Activated CD4-positive, alpha-beta T cell treated with anti-CD3 and anti-CD28 coated beads, Interleukin-2, amount 10 ng/mL, durations not matched to agents 24 days and 14 days (primary cell): ENCODE measurements around the gene PLPP2. TPM values are rescaled to one million over a fixed set of nuclear protein-coding genes. Genes with fewer than 3 reads are reported as not detected.

ENCODE experiments used
- DNase-seq: peaks from one replicate; pipeline ENCODE4 v3.0.0; 2022
- H3K27ac Mint-ChIP-seq: one replicate; pipeline ENCODE4 v1.8.0; 2022; ENCODE audit warnings: mild to moderate bottlenecking, mixed read lengths
- H3K27me3 Mint-ChIP-seq: one replicate; pipeline ENCODE4 v1.8.0; 2022; ENCODE audit warnings: mixed read lengths
- H3K36me3 Mint-ChIP-seq: one replicate; pipeline ENCODE4 v1.8.0; 2022; ENCODE audit warnings: low read depth, mild to moderate bottlenecking, mixed read lengths
- H3K4me1 Mint-ChIP-seq: one replicate; pipeline ENCODE4 v1.8.0; 2021; ENCODE audit warnings: mixed read lengths
- H3K4me3 Mint-ChIP-seq: one replicate; pipeline ENCODE4 v1.8.0; 2022; ENCODE audit warnings: mild to moderate bottlenecking, moderate library complexity, mixed read lengths
- H3K9me3 Mint-ChIP-seq: one replicate; pipeline ENCODE4 v1.8.0; 2021; ENCODE audit warnings: mixed read lengths
- intact Hi-C: fragments of 100-400 bp; cut with micrococcal nuclease; formaldehyde crosslinking; loops from one replicate; pipeline ENCODE4 v1.15.1; 2023
- total RNA-seq: library from RNA; stranded (reverse); gene quantifications from 2 replicates; pipeline ENCODE4 v1.2.3, GENCODE V29; 2022

PLPP2 gene
- total RNA-seq, 1 donor from 2014 or later: 0.07 TPM

GRCh38 chr19:325937-326565, 34.8 kb upstream of the PLPP2 start:
- Mint-ChIP-seq H3K4me3 (no peak overlapping the region), H3K4me1 (no peaks in the 10 kb centered on the region), H3K36me3 (peaks cover 56% of the 10 kb centered on the region), H3K27ac (no peak overlapping the region), H3K9me3 (peaks cover 11% of the 10 kb centered on the region), H3K27me3 (no peaks in the 10 kb centered on the region)
- intact Hi-C loops: no loop called here
- DNase-seq: no peak

DNA sequence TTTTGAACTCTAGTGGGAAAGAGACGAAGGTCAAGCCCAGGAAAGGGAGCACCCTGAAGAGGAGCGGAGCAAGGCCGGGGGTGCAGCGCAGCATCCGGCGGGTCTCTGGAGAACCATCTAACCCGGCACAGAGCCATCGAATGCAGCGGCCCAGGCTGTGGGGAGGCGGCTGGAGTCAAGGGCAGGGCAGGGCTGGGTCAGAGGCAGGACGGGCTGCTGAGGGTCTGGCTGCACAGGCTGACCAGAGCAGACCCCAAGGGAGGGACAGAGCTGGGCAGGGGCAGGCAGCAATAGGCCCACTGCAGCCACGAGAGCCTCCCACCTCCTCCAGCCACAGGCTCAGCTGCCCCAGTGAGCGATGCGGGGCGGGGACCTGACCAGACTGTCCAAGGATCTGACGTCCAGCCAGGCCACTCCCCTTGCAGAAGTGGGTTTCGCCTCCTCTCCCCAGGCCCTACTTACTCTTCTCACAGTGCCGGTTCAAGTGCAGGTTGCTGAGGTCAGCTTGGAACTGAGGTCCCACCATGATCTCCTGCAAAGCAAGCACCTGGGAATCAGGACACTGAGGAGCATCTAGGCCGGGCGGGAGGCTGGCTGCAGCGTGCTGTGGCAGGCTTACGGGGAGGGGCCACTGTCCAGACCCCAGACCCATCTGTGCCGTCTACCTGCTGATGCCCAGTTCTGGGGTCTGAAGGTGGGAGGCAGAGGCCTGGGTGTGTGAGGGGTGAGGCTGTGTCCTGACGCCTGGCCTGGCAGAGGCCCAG, 34.2 kb upstream of the PLPP2 start:
- Mint-ChIP-seq H3K27ac (no peak overlapping the region), H3K4me1 (no peaks in the 10 kb centered on the region), H3K4me3 (no peak overlapping the region), H3K9me3 (peaks cover 11% of the 10 kb centered on the region), H3K36me3 (peaks cover 55% of the 10 kb centered on the region), H3K27me3 (no peaks in the 10 kb centered on the region)
- intact Hi-C loops: no loop called here
- no peak for DNase-seq

- Mint-ChIP-seq H3K9me3 (peaks cover 11% of the 10 kb centered on the region), H3K36me3 (peaks cover 52% of the 10 kb centered on the region), H3K27ac (no peak overlapping the region), H3K4me3 (no peak overlapping the region), H3K27me3 (no peaks in the 10 kb centered on the region), H3K4me1 (no peaks in the 10 kb centered on the region)
- DNase-seq: no peak
- intact Hi-C loops: no loop called here
Measured at GRCh38 chr19:324716-325115, 33.5 kb upstream of the PLPP2 start.

- DNase-seq: no peak
- intact Hi-C loops: no loop called here
- no peaks in the 10 kb centered on the region for H3K9me3 Mint-ChIP-seq
- H3K4me3 Mint-ChIP-seq: no peak overlapping the region
- peaks cover 44% of the 10 kb centered on the region for H3K36me3 Mint-ChIP-seq
- no peaks in the 10 kb centered on the region for H3K4me1 Mint-ChIP-seq
- H3K27me3 Mint-ChIP-seq: no peaks in the 10 kb centered on the region
- H3K27ac Mint-ChIP-seq: no peak overlapping the region
Measured at GRCh38 chr19:322616-323015, 31.4 kb upstream of the PLPP2 start.

DNA sequence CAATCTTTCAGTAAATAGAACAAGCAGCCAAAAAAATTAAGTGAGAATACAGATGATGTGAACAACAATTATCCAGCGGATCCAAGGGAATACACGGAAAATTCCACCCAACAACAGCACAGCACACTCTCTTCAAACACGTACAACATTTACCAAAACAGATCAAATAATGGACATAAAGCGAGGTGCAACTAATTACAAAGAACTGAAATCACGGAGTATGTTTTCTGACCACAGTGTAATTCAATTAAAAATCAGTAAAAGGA, 27.2 kb upstream of the PLPP2 start:
- H3K27me3 Mint-ChIP-seq: no peaks in the 10 kb centered on the region
- DNase-seq: no peak
- H3K36me3 Mint-ChIP-seq: peaks cover 43% of the 10 kb centered on the region
- no peaks in the 10 kb centered on the region for H3K4me1 Mint-ChIP-seq
- H3K4me3 Mint-ChIP-seq: no peak overlapping the region
- intact Hi-C loops: no loop called here
- H3K27ac Mint-ChIP-seq: no peak overlapping the region
- no peaks in the 10 kb centered on the region for H3K9me3 Mint-ChIP-seq

GRCh38 chr19:317710-318508, 26.7 kb upstream of the PLPP2 start:
- Mint-ChIP-seq H3K36me3 (peaks cover 44% of the 10 kb centered on the region), H3K4me1 (no peaks in the 10 kb centered on the region), H3K9me3 (no peaks in the 10 kb centered on the region), H3K27me3 (no peaks in the 10 kb centered on the region), H3K27ac (no peak overlapping the region), H3K4me3 (no peak overlapping the region)
- intact Hi-C loops: no loop called here
- no peak for DNase-seq

DNA sequence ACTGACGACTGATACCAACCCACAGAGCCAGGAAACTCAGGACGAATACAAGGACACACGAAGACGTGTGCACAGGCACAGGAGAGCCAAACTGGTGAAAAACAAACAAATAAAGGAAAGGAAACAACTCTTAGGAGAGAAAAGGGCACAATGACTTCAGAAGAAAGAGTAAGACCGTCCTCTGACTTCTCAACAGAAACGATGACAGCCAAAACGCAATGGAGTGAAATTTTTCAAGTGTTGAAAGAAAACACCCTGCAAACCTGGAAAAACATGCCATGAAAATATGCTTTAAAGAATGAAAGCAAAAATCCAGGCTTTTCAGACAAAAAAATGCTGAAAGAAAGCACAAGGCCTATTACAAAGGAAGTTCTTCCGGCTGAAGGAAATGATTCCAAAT, 24.6 kb upstream of the PLPP2 start:
- H3K4me1 Mint-ChIP-seq: no peaks in the 10 kb centered on the region
- H3K9me3 Mint-ChIP-seq: no peaks in the 10 kb centered on the region
- no peak for DNase-seq
- intact Hi-C loops: no loop called here
- H3K27ac Mint-ChIP-seq: no peak overlapping the region
- H3K4me3 Mint-ChIP-seq: no peak overlapping the region
- H3K27me3 Mint-ChIP-seq: no peaks in the 10 kb centered on the region
- H3K36me3 Mint-ChIP-seq: peaks cover 42% of the 10 kb centered on the region

DNA sequence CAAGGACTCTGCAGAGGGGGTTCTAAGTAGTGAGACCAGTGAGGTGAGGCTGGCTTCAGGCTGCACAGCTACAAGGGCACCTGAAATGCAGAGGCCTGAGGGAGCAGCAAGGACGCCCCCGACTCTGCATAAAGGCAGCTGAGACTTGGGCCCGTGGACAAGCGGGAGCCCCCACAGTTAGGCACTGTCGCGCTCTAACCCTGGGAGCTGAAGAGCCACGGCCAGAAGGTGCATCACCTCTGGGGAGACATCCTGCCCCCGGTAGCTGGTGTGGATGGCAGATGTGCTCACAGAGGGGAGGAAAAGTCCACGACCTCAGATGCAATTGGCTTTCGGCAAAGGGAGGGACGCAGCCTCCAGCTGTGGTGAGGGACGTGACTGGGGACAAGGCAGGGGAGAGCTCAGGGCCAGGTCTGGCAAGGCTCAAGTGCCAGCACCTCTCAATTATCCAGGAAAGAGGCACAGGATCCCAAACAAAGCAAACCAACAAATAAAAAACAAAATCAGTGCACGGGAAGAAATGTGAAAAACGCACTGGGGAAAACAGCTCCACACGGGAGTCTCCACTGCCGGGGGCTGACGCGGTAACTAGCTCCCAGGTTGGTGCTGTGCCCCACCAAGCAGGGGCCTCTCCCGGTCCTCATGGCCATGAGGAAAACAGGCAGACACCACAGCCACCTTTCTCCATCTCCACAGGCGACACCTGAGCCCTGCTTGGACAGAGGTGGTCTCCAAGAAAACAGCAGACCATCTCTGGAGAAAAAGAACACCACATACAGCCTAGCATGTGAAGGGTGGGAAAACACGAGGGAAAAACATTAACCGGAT, 23.0 kb upstream of the PLPP2 start:
- Mint-ChIP-seq H3K36me3 (peaks cover 35% of the 10 kb centered on the region), H3K27me3 (no peaks in the 10 kb centered on the region)

DNA sequence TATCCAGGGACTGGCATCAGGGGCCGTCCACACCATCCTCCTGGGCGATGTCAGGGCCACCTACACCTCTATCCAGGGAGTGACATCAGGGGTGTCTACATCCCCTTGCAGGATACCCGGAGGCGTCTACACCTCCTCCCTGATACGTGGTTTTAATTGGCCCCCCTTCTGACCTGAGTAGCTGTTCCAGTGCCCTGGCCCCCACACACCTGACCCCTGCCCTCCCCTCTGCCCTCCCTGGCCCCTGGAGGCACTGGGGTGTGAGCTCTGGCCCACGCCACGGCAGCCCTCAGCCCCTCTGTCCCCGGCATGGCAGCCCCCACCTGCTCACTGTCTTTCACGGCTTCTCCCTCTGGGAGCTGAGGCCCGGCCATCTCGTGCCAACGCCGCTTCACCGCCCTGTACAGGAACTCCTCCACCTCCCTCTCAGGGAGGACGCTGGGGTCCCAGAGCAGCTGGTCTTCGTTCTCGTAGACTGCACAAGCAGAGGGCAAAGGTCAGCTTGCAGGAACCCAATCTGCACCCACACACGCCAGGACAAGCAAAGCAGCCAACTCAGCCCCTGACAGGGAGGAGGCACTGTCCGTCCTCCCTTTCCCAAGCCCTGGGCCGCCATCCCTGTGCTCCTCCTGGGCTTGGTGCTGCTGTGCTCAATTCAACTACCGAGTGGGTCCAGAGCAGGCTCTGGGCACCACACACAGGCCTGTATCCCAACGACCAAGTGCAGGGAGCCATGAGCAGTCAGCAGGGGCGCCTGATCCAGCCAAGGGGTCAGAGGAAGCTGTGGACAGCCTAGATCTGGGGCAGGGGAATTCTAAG, 22.2 kb upstream of the PLPP2 start:
- no peak for DNase-seq
- no peaks in the 10 kb centered on the region for H3K4me1 Mint-ChIP-seq
- H3K4me3 Mint-ChIP-seq: no peak overlapping the region
- peaks cover 31% of the 10 kb centered on the region for H3K36me3 Mint-ChIP-seq
- intact Hi-C loops: no loop called here
- no peaks in the 10 kb centered on the region for H3K27me3 Mint-ChIP-seq
- no peak overlapping the region for H3K27ac Mint-ChIP-seq
- no peaks in the 10 kb centered on the region for H3K9me3 Mint-ChIP-seq

More for the DNA sequence above, 23.0 kb upstream of the PLPP2 start:
- no peak overlapping the region for H3K27ac Mint-ChIP-seq
- intact Hi-C loops: no loop called here
- H3K9me3 Mint-ChIP-seq: no peaks in the 10 kb centered on the region
- H3K4me3 Mint-ChIP-seq: no peak overlapping the region
- DNase-seq: no peak
- H3K4me1 Mint-ChIP-seq: no peaks in the 10 kb centered on the region

- no peak overlapping the region for H3K4me3 Mint-ChIP-seq
- no peaks in the 10 kb centered on the region for H3K27me3 Mint-ChIP-seq
- no peaks in the 10 kb centered on the region for H3K9me3 Mint-ChIP-seq
- intact Hi-C loops: no loop called here
- no peak overlapping the region for H3K27ac Mint-ChIP-seq
- no peaks in the 10 kb centered on the region for H3K4me1 Mint-ChIP-seq
- peaks cover 25% of the 10 kb centered on the region for H3K36me3 Mint-ChIP-seq
- DNase-seq: no peak
Measured at GRCh38 chr19:311813-312261, 20.6 kb upstream of the PLPP2 start.

DNA sequence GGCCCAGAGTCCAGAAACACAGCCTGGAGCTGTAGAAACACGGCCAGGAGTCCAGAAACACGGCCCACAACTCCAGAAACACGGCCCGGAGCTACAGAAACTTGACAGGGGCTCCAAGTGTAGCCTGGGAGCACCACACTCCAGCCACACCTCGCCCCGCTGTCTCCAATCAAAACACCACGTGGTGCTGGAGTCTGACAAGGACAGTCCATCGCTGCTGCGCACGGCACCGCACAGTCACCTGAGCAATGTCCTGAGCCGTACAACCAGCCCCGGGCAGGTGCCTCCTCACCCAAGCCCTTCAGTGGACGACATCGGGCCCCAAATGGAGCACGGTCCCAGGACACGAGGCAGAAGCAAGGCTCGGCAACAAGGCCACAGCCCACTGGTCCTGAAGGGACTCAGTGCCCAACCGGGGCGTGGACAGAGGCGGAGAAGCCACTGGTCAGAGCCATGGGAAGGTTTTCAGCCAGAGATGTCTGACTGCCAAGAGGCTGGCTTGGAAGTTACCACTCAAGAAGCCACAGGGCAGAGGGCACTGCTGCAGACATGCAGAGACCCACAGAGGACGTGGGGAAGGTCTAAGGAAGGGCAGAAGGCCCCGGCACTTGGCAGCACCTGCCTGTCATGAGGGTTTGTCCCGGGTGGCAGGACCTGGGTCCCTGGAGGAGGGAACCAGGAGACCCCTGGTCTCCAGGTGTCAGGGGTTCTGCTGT, 19.7 kb upstream of the PLPP2 start:
- intact Hi-C loops: no loop called here
- H3K27me3 Mint-ChIP-seq: no peaks in the 10 kb centered on the region
- H3K4me3 Mint-ChIP-seq: no peak overlapping the region
- no peak overlapping the region for H3K27ac Mint-ChIP-seq
- no peak for DNase-seq
- H3K9me3 Mint-ChIP-seq: no peaks in the 10 kb centered on the region
- peaks cover 22% of the 10 kb centered on the region for H3K36me3 Mint-ChIP-seq
- no peaks in the 10 kb centered on the region for H3K4me1 Mint-ChIP-seq

GRCh38 chr19:310141-310651, 19.0 kb upstream of the PLPP2 start:
- H3K27ac Mint-ChIP-seq: no peak overlapping the region
- H3K4me3 Mint-ChIP-seq: no peak overlapping the region
- H3K27me3 Mint-ChIP-seq: no peaks in the 10 kb centered on the region
- peaks cover 23% of the 10 kb centered on the region for H3K36me3 Mint-ChIP-seq
- intact Hi-C loops: no loop called here
- no peaks in the 10 kb centered on the region for H3K4me1 Mint-ChIP-seq
- H3K9me3 Mint-ChIP-seq: no peaks in the 10 kb centered on the region
- no peak for DNase-seq
